ENCODE measurements around the gene TBK1. TPM values are rescaled to one million over a fixed set of nuclear protein-coding genes. Genes with fewer than 3 reads are reported as not detected.
"Not testable (repeated sequence)": the region's sequence is repeated elsewhere in the genome, so short reads cannot be mapped to it uniquely, and the experiment has no call there.

Gene TBK1
- total RNA-seq, 1 donor from 2014 or later, result 28.6 TPM

- no peak for DNase-seq (ENCODE audit: low read depth in 2 of 2)
Measured at GRCh38 chr12:64496839-64497400, 45.0 kb downstream of the TBK1 start.

GRCh38 chr12:64497484-64497883, 45.6 kb downstream of the TBK1 start:
- no peak for DNase-seq (ENCODE audit: low read depth in 2 of 2)

- DNase-seq (ENCODE audit: low read depth in 2 of 2), result no peak
Measured at GRCh38 chr12:64497903-64498302, 46.0 kb downstream of the TBK1 start.

GRCh38 chr12:64500394-64500793, 48.5 kb downstream of the TBK1 start:
- no peak for DNase-seq (ENCODE audit: low read depth in 2 of 2)

GRCh38 chr12:64501486-64501885, 49.6 kb downstream of the TBK1 start:
- DNase-seq (ENCODE audit: low read depth in 2 of 2), result no peak

- no peak for DNase-seq (ENCODE audit: low read depth in 2 of 2)
Measured at GRCh38 chr12:64506955-64507354, 55.0 kb downstream of the TBK1 start.

GRCh38 chr12:64510667-64511066, 58.7 kb downstream of the TBK1 start:
- no peak for DNase-seq (ENCODE audit: low read depth in 2 of 2)

- no peak for DNase-seq (ENCODE audit: low read depth in 2 of 2)
Measured at GRCh38 chr12:64518396-64518795, 66.5 kb downstream of the TBK1 start.

GRCh38 chr12:64521833-64522232, 69.9 kb downstream of the TBK1 start:
- DNase-seq (ENCODE audit: low read depth in 2 of 2), result no peak

- no peak for DNase-seq (ENCODE audit: low read depth in 2 of 2)
Measured at GRCh38 chr12:64522316-64522715, 70.4 kb downstream of the TBK1 start.

GRCh38 chr12:64522807-64523206, 70.9 kb downstream of the TBK1 start:
- no peak for DNase-seq (ENCODE audit: low read depth in 2 of 2)

- not testable (repeated sequence) for DNase-seq (ENCODE audit: low read depth in 2 of 2)
Measured at GRCh38 chr12:64523565-64524444, 71.9 kb downstream of the TBK1 start.

- no peak for DNase-seq (ENCODE audit: low read depth in 2 of 2)
Measured at GRCh38 chr12:64525461-64526160, 73.7 kb downstream of the TBK1 start.

GRCh38 chr12:64526859-64527258, 74.9 kb downstream of the TBK1 start:
- no peak for DNase-seq (ENCODE audit: low read depth in 2 of 2)

GRCh38 chr12:64528616-64529015, 76.7 kb downstream of the TBK1 start:
- DNase-seq (ENCODE audit: low read depth in 2 of 2), result no peak

GRCh38 chr12:64530566-64530965, 78.6 kb downstream of the TBK1 start:
- DNase-seq (ENCODE audit: low read depth in 2 of 2), result no peak

- no peak for DNase-seq (ENCODE audit: low read depth in 2 of 2)
Measured at GRCh38 chr12:64531665-64532334, 79.9 kb downstream of the TBK1 start.

- no peak for DNase-seq (ENCODE audit: low read depth in 2 of 2)
Measured at GRCh38 chr12:64532734-64533351, 80.9 kb downstream of the TBK1 start.

GRCh38 chr12:64534672-64535199, 82.8 kb downstream of the TBK1 start:
- DNase-seq (ENCODE audit: low read depth in 2 of 2), result no peak

GRCh38 chr12:64538121-64538520, 86.2 kb downstream of the TBK1 start:
- peak in 1 of 2 donors; percentile 45 for DNase-seq (ENCODE audit: low read depth in 2 of 2)

GRCh38 chr12:64542409-64543047, 90.6 kb downstream of the TBK1 start:
- DNase-seq (ENCODE audit: low read depth in 2 of 2), result not testable (repeated sequence)
